SK-N-SH (cell line): ENCODE results near the gene KIF18B. TPM values are rescaled to one million over a fixed set of nuclear protein-coding genes. Genes with fewer than 3 reads are reported as not detected.

Experiments used
- CTCF ChIA-PET: fragments of 300-600, 350-600 bp; formaldehyde crosslinking; extraction: SDS; loops from one replicate; lab custom pipeline; 2021; lab: Yijun Ruan, JAX
- POLR2A ChIA-PET: fragments of 350-600 bp; sonication (Branson Sonifier 250); formaldehyde crosslinking; extraction: SDS; loops from one replicate; lab custom pipeline; 2020; ENCODE audit warnings: antibody characterized with exemption, inconsistent platforms; lab: Yijun Ruan, JAX
- DNase-seq: peaks from one replicate; pipeline ENCODE4 v3.0.0; 2012
- H2AFZ ChIP-seq: fragments of 200-600 bp; sonication (generic); 2 replicates; pipeline ENCODE4 v1.8.1; 2016; ENCODE audit warnings: antibody characterized with exemption, mild to moderate bottlenecking, low read depth
- H3F3A ChIP-seq: fragments of 200-600 bp; sonication (generic); replicated peaks from 2 replicates; pipeline ENCODE3; 2016; ENCODE audit warnings: antibody characterized with exemption, mild to moderate bottlenecking; ENCODE audit not compliant: insufficient read depth
- H3K27ac ChIP-seq, 2 experiments: fragments of 200-500 bp in 1 of 2; fragments of 200-600 bp in 1 of 2; sonication (Bioruptor generic) in 1 of 2; sonication (generic), shearing (Covaris generic) in 1 of 2; 2 replicates each; pipeline versions ENCODE4 v1.5.1 to v1.6.1; 2014 to 2016; ENCODE audit warnings: low read depth in 2 of 2, inconsistent platforms in 1 of 2, low read length in 1 of 2, mild to moderate bottlenecking in 1 of 2, mixed read lengths in 1 of 2
- H3K27me3 ChIP-seq: fragments of 200-600 bp; sonication (generic), shearing (Covaris generic); 2 replicates; pipeline ENCODE4 v1.6.1; 2016; ENCODE audit warnings: mixed run types; ENCODE audit not compliant: insufficient read depth
- H3K36me3 ChIP-seq, 2 experiments: fragments of 200-500 bp in 1 of 2; fragments of 200-600 bp in 1 of 2; sonication (Bioruptor generic) in 1 of 2; sonication (generic) in 1 of 2; replicated peaks in 1 of 2; 2 replicates each; pipeline versions ENCODE3 to v1.5.1; 2014 to 2016; ENCODE audit warnings: low read length in 1 of 2, mild to moderate bottlenecking in 1 of 2; ENCODE audit not compliant: insufficient read depth in 2 of 2, control insufficient read depth in 1 of 2
- H3K4me1 ChIP-seq, 2 experiments: fragments of 200-500 bp in 1 of 2; fragments of 200-600 bp in 1 of 2; sonication (Bioruptor generic) in 1 of 2; sonication (generic), shearing (Covaris generic) in 1 of 2; 2 replicates each; pipeline versions ENCODE4 v1.5.1 to v1.6.1; 2014 to 2016; ENCODE audit warnings: low read depth in 1 of 2, low read length in 1 of 2, mixed run types in 1 of 2; ENCODE audit not compliant: insufficient read depth in 2 of 2, control insufficient read depth in 1 of 2
- H3K4me2 ChIP-seq: fragments of 200-600 bp; sonication (generic), shearing (Covaris generic); 2 replicates; pipeline ENCODE4 v1.6.1; 2017; ENCODE audit warnings: mixed run types
- H3K4me3 ChIP-seq, 2 experiments: fragments of 200-500 bp in 1 of 2; fragments of 200-600 bp in 1 of 2; sonication (Bioruptor generic) in 1 of 2; sonication (generic), shearing (Covaris generic) in 1 of 2; 2 replicates each; pipeline versions ENCODE4 v1.5.1 to v1.8.1; 2014 to 2016; ENCODE audit warnings: low read depth in 2 of 2, inconsistent platforms in 1 of 2, low read length in 1 of 2, mild to moderate bottlenecking in 1 of 2, mixed read lengths in 1 of 2, moderate library complexity in 1 of 2
- H3K79me2 ChIP-seq: fragments of 200-600 bp; sonication (generic); 2 replicates; pipeline ENCODE4 v1.8.1; 2017; ENCODE audit warnings: mild to moderate bottlenecking; ENCODE audit not compliant: insufficient read depth
- H3K9ac ChIP-seq: fragments of 200-600 bp; sonication (generic); 2 replicates; pipeline ENCODE4 v1.6.1; 2017; ENCODE audit warnings: mixed run types
- H3K9me2 ChIP-seq: fragments of 200-600 bp; sonication (generic); 2 replicates; pipeline ENCODE4 v1.6.1; 2017; ENCODE audit warnings: mixed run types
- H3K9me3 ChIP-seq: fragments of 200-600 bp; sonication (generic); 2 replicates; pipeline ENCODE4 v1.6.1; 2017; ENCODE audit warnings: mixed run types, mild to moderate bottlenecking, moderate library complexity
- H4K20me1 ChIP-seq: fragments of 200-600 bp; sonication (generic); 2 replicates; pipeline ENCODE4 v1.6.1; 2017; ENCODE audit warnings: mild to moderate bottlenecking, mixed run types; ENCODE audit not compliant: insufficient read depth
- JUND ChIP-seq: IDR thresholded peaks from 2 replicates; pipeline ENCODE4 v1.4.0; 2012
- RCOR1 ChIP-seq: fragments of 150-350 bp; IDR thresholded peaks from 2 replicates; pipeline ENCODE4 v1.6.1; 2017; ENCODE audit warnings: antibody characterized with exemption, low read length
- ZBTB33 ChIP-seq: IDR thresholded peaks from 2 replicates; pipeline ENCODE4 v1.4.0; 2012; ENCODE audit warnings: low read depth, borderline replicate concordance
- WGBS: methylation state at CpG from one replicate; pipeline ENCODE4 v1.1.6; 2017; ENCODE audit warnings: low lambda C conversion rate; 5-methylcytosine and 5-hydroxymethylcytosine counted together
- polyA plus RNA-seq, 3 experiments: library from polyadenylated mRNA; depleted of rRNA; stranded (reverse); fragments of >200 nt; gene quantifications; 2 replicates each; pipeline ENCODE4 v1.2.3, GENCODE V29; 2012
- small RNA-seq, 7 experiments: library from RNA; depleted of rRNA; stranded (forward); fragments of <200 nt; gene quantifications; one replicate each; pipeline ENCODE3, GENCODE V24; 2012

Gene KIF18B
- polyA plus RNA-seq, 1 of the 3 experiments (the other 2 are of a cell fraction) = 14.7 TPM

- Histone ChIP-seq H3K9me2 (no peaks in the 10 kb centered on the region), H2AFZ (no peak overlapping the region), H3K27ac (no peak overlapping the region), H3K4me2 (no peak overlapping the region), H3K4me3 (no peak overlapping the region), H3K79me2 (peaks cover 12% of the 10 kb centered on the region; the same call in 1 of the 2 replicates), H3K36me3 (peaks cover 58 to 64% of the 10 kb centered on the region in 2 experiments), H3K9ac (no peak overlapping the region), H3K4me1 (no peaks in the 10 kb centered on the region), H4K20me1 (0 out of 2 replicates have a peak, but pooled peaks cover 5% of the 10 kb centered on the region), H3K9me3 (no peaks in the 10 kb centered on the region), H3K27me3 (no peaks in the 10 kb centered on the region), H3F3A (peaks cover 27% of the 10 kb centered on the region)
- DNase-seq = no peak
- WGBS = 92% methylated on average over 6 of the region's 6 CpGs
- TF ChIP-seq JUND (no peak), ZBTB33 (no peak), RCOR1 (no peak)
- CTCF ChIA-PET = interaction anchor here (1.6 to 13.9 kb wide), 3 partner anchors 9 to 260 kb away, joined by 5 to 324 read pairs (median 117); partner anchors contain the start of gene ACBD4
- POLR2A ChIA-PET = no interaction called here
Observed at GRCh38 chr17:44875761-44876160, 71.8 kb downstream of the KIF18B start.

Small RNAs within 50 kb of the gene (small RNA-seq; reads per million reads assigned to genes)
- gene AC015936.2 (0 reads per million in 7 experiments), gene CCDC103 (0 reads per million in 7 experiments), gene MIR6783 (0 to 18.7 (median 3.4) reads per million in 7 experiments), gene RN7SL405P (0 reads per million in 7 experiments)

Other genes starting within 250 kb of the KIF18B start
- gene DBF4B, start 239.1 kb downstream of the KIF18B start, polyA plus RNA-seq (2012; rRNA removed) = 8.3 and 9.6 TPM in 2 replicates
- gene ADAM11, start 188.8 kb downstream of the KIF18B start, polyA plus RNA-seq (2012; rRNA removed) = 1.8 and 2.5 TPM in 2 replicates
- 15.2 and 15.6 TPM in 2 replicates for gene GJC1, start 117.5 kb downstream of the KIF18B start, polyA plus RNA-seq (2012; rRNA removed)
- gene HIGD1B, start 99.9 kb downstream of the KIF18B start, polyA plus RNA-seq (2012; rRNA removed) = not detected in 2 replicates
- 79.9 and 82.9 TPM in 2 replicates for gene EFTUD2, start 48.3 kb downstream of the KIF18B start, polyA plus RNA-seq (2012; rRNA removed)
- 0.48 and 0.71 TPM in 2 replicates for gene GFAP, start 32.3 kb downstream of the KIF18B start, polyA plus RNA-seq (2012; rRNA removed)
- 5.4 and 11.9 TPM in 2 replicates for gene C1QL1, start 20.5 kb upstream of the KIF18B start, polyA plus RNA-seq (2012; rRNA removed)
- 47.6 and 48.8 TPM in 2 replicates for gene DCAKD, start 103.9 kb upstream of the KIF18B start, polyA plus RNA-seq (2012; rRNA removed)
- 30.1 and 31.6 TPM in 2 replicates for gene NMT1, start 113.5 kb upstream of the KIF18B start, polyA plus RNA-seq (2012; rRNA removed)
- gene PLCD3, start 184.7 kb upstream of the KIF18B start, polyA plus RNA-seq (2012; rRNA removed) = 51.7 and 59.7 TPM in 2 replicates
- 15.8 and 18.1 TPM in 2 replicates for gene ACBD4, start 187.9 kb upstream of the KIF18B start, polyA plus RNA-seq (2012; rRNA removed)
- 16.1 and 20.7 TPM in 2 replicates for gene HEXIM1, start 200.7 kb upstream of the KIF18B start, polyA plus RNA-seq (2012; rRNA removed)
- gene HEXIM2, start 214.1 kb upstream of the KIF18B start, polyA plus RNA-seq (2012; rRNA removed) = 8.4 and 9.3 TPM in 2 replicates